Measurements from ENCODE around the gene COL9A3. TPM values are rescaled to one million over a fixed set of nuclear protein-coding genes. Genes with fewer than 3 reads are reported as not detected.

Gene COL9A3
- total RNA-seq, 4 donors from 2014 or later: 8.8 to 29.9 (median 14.3) TPM

- peaks cover 27% of the 10 kb centered on the region for H3K27me3 ChIP-seq
- TF ChIP-seq POLR2AphosphoS5 (IDR thresholded peaks at IDR 0.05) (no peak), POLR2A (IDR thresholded peaks at IDR 0.05) (no peak), EP300 (IDR thresholded peaks at IDR 0.05) (no peak), CTCF (IDR thresholded peaks at IDR 0.05) (no peak)
- no peak overlapping the region for H3K27ac ChIP-seq
- no peak overlapping the region for H3K4me3 ChIP-seq
- peaks cover 0 to 13% of the 10 kb centered on the region in 2 donors for H3K36me3 ChIP-seq
- no peak for ATAC-seq
- peaks cover 0 to 12% (median 6%) of the 10 kb centered on the region in 3 donors for H3K4me1 ChIP-seq
- no peaks in the 10 kb centered on the region for H3K9me3 ChIP-seq
- 77 to 80% methylated on average over 4 to 8 of the region's 19 CpGs for WGBS, 2 donors (ENCODE audit: low coverage in 1 of 2)
These were observed 20.2 kb downstream of the COL9A3 start for GRCh38 chr20:62836967-62837490.

GRCh38 chr20:62837790-62838127, 20.9 kb downstream of the COL9A3 start:
- Histone ChIP-seq H3K27me3 (peaks cover 27% of the 10 kb centered on the region), H3K4me1 (peaks cover 0 to 5% (median 0%) of the 10 kb centered on the region in 3 donors), H3K36me3 (peaks cover 0 to 13% of the 10 kb centered on the region in 2 donors), H3K9me3 (no peaks in the 10 kb centered on the region), H3K4me3 (no peak overlapping the region), H3K27ac (no peak overlapping the region)
- TF ChIP-seq CTCF (IDR thresholded peaks at IDR 0.05) (no peak), EP300 (IDR thresholded peaks at IDR 0.05) (no peak), POLR2AphosphoS5 (IDR thresholded peaks at IDR 0.05) (no peak), POLR2A (IDR thresholded peaks at IDR 0.05) (no peak)
- ATAC-seq: no peak
- WGBS, 2 donors (ENCODE audit: low coverage in 1 of 2): 90% methylated on average over 8 of the region's 8 CpGs; no CpG with 5 or more reads in 1 of the 2 donors

GRCh38 chr20:62838128-62838891, 21.5 kb downstream of the COL9A3 start:
- 83 to 86% methylated on average over 8 to 22 of the region's 27 CpGs for whole genome bisulfite sequencing, 2 donors (ENCODE audit: low coverage in 1 of 2)
- H3K27me3 ChIP-seq: peaks cover 27% of the 10 kb centered on the region
- TF ChIP-seq CTCF (IDR thresholded peaks at IDR 0.05) (no peak), EP300 (IDR thresholded peaks at IDR 0.05) (no peak), POLR2AphosphoS5 (IDR thresholded peaks at IDR 0.05) (no peak), POLR2A (IDR thresholded peaks at IDR 0.05) (no peak)
- H3K27ac ChIP-seq: no peak overlapping the region
- no peak overlapping the region for H3K4me3 ChIP-seq
- H3K9me3 ChIP-seq: no peaks in the 10 kb centered on the region
- ATAC-seq: peak; percentile 58
- no peaks in the 10 kb centered on the region for H3K4me1 ChIP-seq
- H3K36me3 ChIP-seq: peaks cover 0 to 13% of the 10 kb centered on the region in 2 donors

- Histone ChIP-seq H3K4me1 (no peaks in the 10 kb centered on the region), H3K27ac (no peak overlapping the region), H3K27me3 (peaks cover 27% of the 10 kb centered on the region), H3K9me3 (no peaks in the 10 kb centered on the region), H3K4me3 (no peak overlapping the region), H3K36me3 (peaks cover 0 to 13% of the 10 kb centered on the region in 2 donors)
- ATAC-seq: no peak
- no peak for TF ChIP-seq POLR2A (IDR thresholded peaks at IDR 0.05)
- TF ChIP-seq EP300 (IDR thresholded peaks at IDR 0.05): no peak
- TF ChIP-seq CTCF (IDR thresholded peaks at IDR 0.05): no peak
- no peak for TF ChIP-seq POLR2AphosphoS5 (IDR thresholded peaks at IDR 0.05)
- 92 to 100% methylated on average over 4 to 8 of the region's 8 CpGs for WGBS, 2 donors (ENCODE audit: low coverage in 1 of 2)
These were observed 22.4 kb downstream of the COL9A3 start for GRCh38 chr20:62839261-62839660.

GRCh38 chr20:62839816-62840215, 23.0 kb downstream of the COL9A3 start:
- Histone ChIP-seq H3K27me3 (peaks cover 27% of the 10 kb centered on the region), H3K27ac (no peak overlapping the region), H3K4me3 (no peak overlapping the region), H3K4me1 (no peaks in the 10 kb centered on the region), H3K36me3 (peaks cover 0 to 13% of the 10 kb centered on the region in 2 donors), H3K9me3 (no peaks in the 10 kb centered on the region)
- no peak for ATAC-seq
- TF ChIP-seq CTCF (IDR thresholded peaks at IDR 0.05) (no peak), POLR2A (IDR thresholded peaks at IDR 0.05) (no peak), POLR2AphosphoS5 (IDR thresholded peaks at IDR 0.05) (no peak), EP300 (IDR thresholded peaks at IDR 0.05) (no peak)
- WGBS, 2 donors (ENCODE audit: low coverage in 1 of 2): 60 to 87% methylated on average over 5 of the region's 11 CpGs
